IPS-15b (cell line): Measurements from ENCODE around the gene SYCE3.

Experiments used
- H3K27me3 ChIP-seq: one replicate; pipeline ENCODE4 v1.6.1; 2013; ENCODE audit warnings: low read length; ENCODE audit not compliant: control insufficient read depth, insufficient read depth
- H3K36me3 ChIP-seq: one replicate; pipeline ENCODE4 v1.6.1; 2013; ENCODE audit warnings: low read length; ENCODE audit not compliant: control insufficient read depth, insufficient read depth
- H3K4me1 ChIP-seq: one replicate; pipeline ENCODE4 v1.6.1; 2013; ENCODE audit warnings: mild to moderate bottlenecking, low read length; ENCODE audit not compliant: control insufficient read depth, insufficient read depth
- H3K4me3 ChIP-seq: one replicate; pipeline ENCODE4 v1.5.1; 2013; ENCODE audit warnings: low read depth, low read length
- H3K9ac ChIP-seq: one replicate; pipeline ENCODE4 v1.6.1; 2013; ENCODE audit warnings: low read depth, mild to moderate bottlenecking, low read length
- H3K9me3 ChIP-seq: one replicate; pipeline ENCODE4 v1.6.1; 2013; ENCODE audit warnings: mild to moderate bottlenecking, low read length; ENCODE audit not compliant: control insufficient read depth, insufficient read depth

The SYCE3 gene

GRCh38 chr22:50560034-50560433 lies 2.7 kb downstream of the SYCE3 start:
- Histone ChIP-seq H3K9ac (no peak overlapping the region), H3K4me1 (no peaks in the 10 kb centered on the region), H3K36me3 (no peaks in the 10 kb centered on the region), H3K27me3 (peaks cover 22% of the 10 kb centered on the region), H3K4me3 (no peak overlapping the region), H3K9me3 (no peaks in the 10 kb centered on the region)

DNA sequence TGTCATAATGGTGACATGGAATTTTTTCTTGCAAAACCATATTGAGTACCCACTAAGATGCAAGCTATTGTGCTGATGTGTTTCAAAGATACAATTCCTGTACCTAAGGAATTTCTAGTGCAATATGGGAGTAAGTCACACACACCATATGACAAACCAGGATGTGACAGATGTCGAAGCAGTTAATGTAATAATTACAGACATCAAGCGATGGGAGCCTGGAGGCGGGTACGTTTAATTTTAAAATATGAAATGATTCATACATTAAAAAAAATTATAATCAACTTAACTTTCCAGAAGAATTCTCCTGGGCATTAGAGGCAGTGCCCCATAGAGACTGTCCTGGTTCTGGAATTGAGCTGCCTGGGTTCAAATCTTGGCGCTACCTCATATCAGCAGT lies 6.0 kb downstream of the SYCE3 start:
- Histone ChIP-seq H3K9ac (no peak overlapping the region), H3K27me3 (peaks cover 8% of the 10 kb centered on the region), H3K9me3 (no peaks in the 10 kb centered on the region), H3K4me1 (no peaks in the 10 kb centered on the region), H3K36me3 (no peaks in the 10 kb centered on the region), H3K4me3 (no peak overlapping the region)

- Histone ChIP-seq H3K36me3 (no peaks in the 10 kb centered on the region), H3K4me3 (no peak overlapping the region), H3K27me3 (peaks cover 6% of the 10 kb centered on the region), H3K9me3 (no peaks in the 10 kb centered on the region), H3K4me1 (no peaks in the 10 kb centered on the region), H3K9ac (no peak overlapping the region)
Observed at GRCh38 chr22:50553310-50553709, 9.4 kb downstream of the SYCE3 start.

GRCh38 chr22:50551160-50551752 lies 11.5 kb downstream of the SYCE3 start:
- peaks cover 2% of the 10 kb centered on the region for H3K4me1 ChIP-seq
- H3K27me3 ChIP-seq = peaks cover 12% of the 10 kb centered on the region
- no peaks in the 10 kb centered on the region for H3K36me3 ChIP-seq

DNA sequence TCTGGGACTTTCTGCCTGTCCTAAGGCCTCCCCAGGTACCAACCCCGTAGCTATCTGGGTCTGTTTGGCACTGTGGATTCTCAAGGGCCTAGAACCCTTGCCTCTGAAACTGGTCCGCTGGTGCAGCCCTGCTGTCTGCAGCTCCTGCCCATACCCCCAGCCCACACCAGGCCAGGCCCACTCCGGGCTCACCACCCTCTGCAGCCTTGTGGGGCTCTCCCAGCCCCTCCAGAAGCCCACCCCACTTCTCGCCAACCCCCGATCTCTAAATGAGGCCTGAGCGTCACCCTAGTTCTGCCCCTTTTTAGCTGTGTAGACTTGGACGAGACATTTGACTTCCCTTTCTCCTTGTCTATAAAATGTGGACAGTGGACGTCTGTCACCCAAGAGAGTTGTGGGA lies 12.3 kb downstream of the SYCE3 start:
- peaks cover 20% of the 10 kb centered on the region for H3K27me3 ChIP-seq

More at GRCh38 chr22:50551160-50551752, 11.5 kb downstream of the SYCE3 start:
- no peaks in the 10 kb centered on the region for H3K9me3 ChIP-seq
- H3K9ac ChIP-seq = no peak overlapping the region
- H3K4me3 ChIP-seq = no peak overlapping the region

GRCh38 chr22:50548921-50549790 lies 13.6 kb downstream of the SYCE3 start:
- Histone ChIP-seq H3K27me3 (peaks cover 30% of the 10 kb centered on the region), H3K4me3 (no peak overlapping the region), H3K9ac (no peak overlapping the region), H3K9me3 (no peaks in the 10 kb centered on the region), H3K36me3 (no peaks in the 10 kb centered on the region), H3K4me1 (peaks cover 2% of the 10 kb centered on the region)

More for the DNA sequence above, 12.3 kb downstream of the SYCE3 start:
- H3K4me3 ChIP-seq = no peak overlapping the region
- peaks cover 2% of the 10 kb centered on the region for H3K4me1 ChIP-seq
- no peaks in the 10 kb centered on the region for H3K9me3 ChIP-seq
- H3K9ac ChIP-seq = no peak overlapping the region
- no peaks in the 10 kb centered on the region for H3K36me3 ChIP-seq

DNA sequence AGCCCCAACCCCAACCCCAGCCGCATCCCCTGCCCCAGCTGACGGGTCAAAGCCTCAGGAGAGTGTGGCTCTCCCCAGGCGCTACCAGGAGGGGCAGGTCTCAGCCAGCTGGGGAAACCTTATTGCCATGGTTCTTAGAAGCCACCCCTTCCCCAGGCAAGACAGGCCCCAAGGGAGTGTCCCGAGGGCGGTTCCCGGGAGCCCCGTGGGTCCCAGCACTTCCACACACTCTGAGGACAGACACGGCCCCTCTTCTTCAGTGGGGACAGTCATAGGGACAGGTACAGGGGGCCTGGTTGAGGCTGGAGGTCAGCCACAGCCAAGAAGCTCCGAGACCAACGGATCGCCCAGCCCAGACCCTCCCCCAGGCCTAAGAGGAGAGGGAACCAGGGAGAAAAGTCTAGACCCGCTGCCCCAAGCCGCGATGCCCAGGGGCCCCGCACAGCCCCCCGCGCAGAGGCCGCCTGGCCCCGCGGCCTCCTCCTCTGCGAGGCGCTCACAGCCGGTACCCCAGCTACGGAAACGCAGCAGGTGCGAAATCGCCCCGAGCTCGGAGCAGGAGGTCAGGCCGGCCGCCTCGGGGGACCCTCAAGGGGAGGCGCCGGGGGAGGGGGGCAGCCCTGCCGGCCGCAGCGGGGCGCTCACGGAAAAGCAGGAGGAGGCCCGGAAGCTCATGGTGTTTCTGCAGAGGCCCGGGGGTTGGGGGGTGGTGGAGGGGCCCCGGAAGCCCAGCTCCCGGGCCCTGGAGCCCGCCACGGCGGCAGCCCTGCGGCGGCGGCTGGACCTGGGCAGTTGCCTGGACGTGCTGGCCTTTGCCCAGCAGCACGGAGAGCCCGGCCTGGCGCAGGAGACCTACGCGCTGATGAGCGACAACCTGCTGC lies 14.4 kb downstream of the SYCE3 start:
- Histone ChIP-seq H3K9me3 (no peaks in the 10 kb centered on the region), H3K27me3 (peaks cover 30% of the 10 kb centered on the region), H3K9ac (no peak overlapping the region), H3K4me3 (no peak overlapping the region), H3K36me3 (no peaks in the 10 kb centered on the region), H3K4me1 (peaks cover 2% of the 10 kb centered on the region)

GRCh38 chr22:50547263-50547985 lies 15.3 kb downstream of the SYCE3 start:
- Histone ChIP-seq H3K4me3 (no peak overlapping the region), H3K36me3 (no peaks in the 10 kb centered on the region), H3K4me1 (peaks cover 2% of the 10 kb centered on the region), H3K9me3 (no peaks in the 10 kb centered on the region), H3K9ac (no peak overlapping the region), H3K27me3 (peaks cover 30% of the 10 kb centered on the region)

- no peaks in the 10 kb centered on the region for H3K36me3 ChIP-seq
- no peaks in the 10 kb centered on the region for H3K9me3 ChIP-seq
- H3K4me1 ChIP-seq = peaks cover 2% of the 10 kb centered on the region
- H3K4me3 ChIP-seq = no peak overlapping the region
- H3K27me3 ChIP-seq = peaks cover 30% of the 10 kb centered on the region
- H3K9ac ChIP-seq = no peak overlapping the region
Observed at GRCh38 chr22:50546326-50547262, 16.1 kb downstream of the SYCE3 start.

- Histone ChIP-seq H3K27me3 (peaks cover 30% of the 10 kb centered on the region), H3K36me3 (no peaks in the 10 kb centered on the region), H3K9me3 (no peaks in the 10 kb centered on the region), H3K4me3 (no peak within 1 kb of the TSS), H3K4me1 (peaks cover 2% of the 10 kb centered on the region), H3K9ac (no peak within 1 kb of the TSS)
Observed at GRCh38 chr22:50545522-50546325, 17.0 kb downstream of the SYCE3 start, which contains the start of gene KLHDC7B. TSS of gene KLHDC7B (plus strand) at chr22:50545899. CDS start at chr22:50546244, 345 bp downstream.
